Measurements from ENCODE around the gene SIL1.

SIL1 gene

DNA sequence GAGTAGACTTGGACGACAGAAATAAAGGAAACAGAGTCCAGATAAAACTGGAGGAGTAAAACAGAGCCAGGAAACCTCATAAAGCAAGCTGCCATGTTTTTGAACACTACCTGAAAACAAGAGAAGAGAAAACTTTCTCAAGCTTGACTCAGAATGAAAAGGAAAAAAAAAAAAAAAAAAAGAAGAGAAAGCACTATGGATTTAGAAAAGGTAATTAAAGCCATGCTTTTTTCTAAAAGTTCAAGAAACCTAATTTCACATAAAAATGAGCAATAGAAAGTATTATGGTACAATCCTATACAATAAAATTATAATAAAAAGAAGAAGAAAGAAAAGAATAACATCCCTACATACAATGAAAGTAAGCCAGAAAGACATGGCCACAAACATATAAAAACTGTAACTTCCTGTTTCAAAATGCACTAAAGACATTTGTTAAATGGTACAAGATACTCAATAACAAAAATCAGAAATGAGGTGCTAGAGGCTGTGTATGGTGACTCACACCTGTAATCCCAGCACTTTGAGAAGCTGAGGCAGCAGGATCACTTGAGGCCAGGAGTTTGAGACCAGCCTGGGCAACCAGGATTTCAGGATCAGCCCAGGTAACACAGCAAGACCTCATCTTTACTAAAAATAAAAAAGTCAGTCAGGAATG lies 129.5 kb downstream of the SIL1 start:
- TF ChIP-seq, protein P1, sequence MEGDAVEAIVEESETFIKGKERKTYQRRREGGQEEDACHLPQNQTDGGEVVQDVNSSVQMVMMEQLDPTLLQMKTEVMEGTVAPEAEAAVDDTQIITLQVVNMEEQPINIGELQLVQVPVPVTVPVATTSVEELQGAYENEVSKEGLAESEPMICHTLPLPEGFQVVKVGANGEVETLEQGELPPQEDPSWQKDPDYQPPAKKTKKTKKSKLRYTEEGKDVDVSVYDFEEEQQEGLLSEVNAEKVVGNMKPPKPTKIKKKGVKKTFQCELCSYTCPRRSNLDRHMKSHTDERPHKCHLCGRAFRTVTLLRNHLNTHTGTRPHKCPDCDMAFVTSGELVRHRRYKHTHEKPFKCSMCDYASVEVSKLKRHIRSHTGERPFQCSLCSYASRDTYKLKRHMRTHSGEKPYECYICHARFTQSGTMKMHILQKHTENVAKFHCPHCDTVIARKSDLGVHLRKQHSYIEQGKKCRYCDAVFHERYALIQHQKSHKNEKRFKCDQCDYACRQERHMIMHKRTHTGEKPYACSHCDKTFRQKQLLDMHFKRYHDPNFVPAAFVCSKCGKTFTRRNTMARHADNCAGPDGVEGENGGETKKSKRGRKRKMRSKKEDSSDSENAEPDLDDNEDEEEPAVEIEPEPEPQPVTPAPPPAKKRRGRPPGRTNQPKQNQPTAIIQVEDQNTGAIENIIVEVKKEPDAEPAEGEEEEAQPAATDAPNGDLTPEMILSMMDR (IDR thresholded peaks at IDR 0.05) = no peak

DNA sequence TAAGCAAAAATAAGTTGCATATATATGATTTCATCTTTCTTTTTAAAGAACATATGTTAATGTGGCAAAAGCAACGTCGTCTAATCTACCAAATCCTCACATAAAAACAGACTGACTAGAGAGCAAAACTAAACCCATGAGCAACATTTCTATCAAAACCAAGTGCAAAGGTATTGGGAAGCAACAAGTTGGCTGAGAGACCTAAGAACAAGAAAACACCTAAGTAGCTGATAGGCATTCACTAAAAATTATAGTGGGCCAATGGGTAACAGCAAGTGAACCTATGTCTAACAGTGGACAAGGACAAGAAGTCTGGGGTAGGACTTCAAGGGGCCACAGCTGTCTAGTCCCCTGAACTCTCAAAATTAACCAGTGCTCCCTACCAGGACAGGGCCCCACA lies 130.1 kb downstream of the SIL1 start:
- TF ChIP-seq, protein P1 (IDR thresholded peaks at IDR 0.05) = no peak

DNA sequence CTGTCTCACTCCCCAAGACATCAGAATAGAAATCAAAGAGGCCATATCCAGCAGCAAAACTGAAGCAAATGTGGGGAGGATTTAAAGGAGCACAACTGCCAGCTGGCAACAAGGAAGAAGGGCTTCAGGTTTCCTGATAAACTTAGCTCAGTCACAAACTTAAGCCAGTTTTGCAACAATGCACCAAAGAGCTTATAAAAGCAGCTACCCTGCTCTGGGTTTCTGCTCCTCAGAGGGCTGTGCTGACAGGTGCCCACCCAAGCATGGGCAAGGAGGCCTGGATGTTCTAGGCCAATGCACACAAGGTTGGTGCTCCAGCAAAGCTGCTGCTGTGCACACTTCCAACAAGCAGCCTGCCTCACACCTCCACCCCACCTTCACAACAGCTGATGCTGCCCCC lies 132.9 kb downstream of the SIL1 start:
- TF ChIP-seq, protein P1 (IDR thresholded peaks at IDR 0.05) = no peak

DNA sequence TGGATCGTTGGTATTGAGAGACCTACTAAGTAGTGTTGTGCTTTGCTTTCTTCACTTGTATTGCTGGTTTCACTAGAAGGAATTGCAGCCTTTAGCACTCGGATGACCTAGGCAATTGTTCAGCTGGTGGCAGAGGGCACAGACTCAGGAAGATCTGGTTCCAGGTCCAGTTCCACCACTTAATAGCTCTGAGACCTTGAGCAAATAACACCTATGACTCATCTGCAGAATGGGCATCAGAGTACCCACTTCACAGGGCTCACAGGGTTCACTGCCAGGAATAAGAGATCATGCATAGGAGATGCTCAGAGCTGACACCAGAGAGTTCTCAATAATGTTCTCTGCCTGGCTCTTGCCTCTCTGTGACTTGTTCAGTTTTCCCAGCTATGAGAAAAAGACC lies 133.6 kb downstream of the SIL1 start:
- TF ChIP-seq, protein P1 (IDR thresholded peaks at IDR 0.05) = no peak

DNA sequence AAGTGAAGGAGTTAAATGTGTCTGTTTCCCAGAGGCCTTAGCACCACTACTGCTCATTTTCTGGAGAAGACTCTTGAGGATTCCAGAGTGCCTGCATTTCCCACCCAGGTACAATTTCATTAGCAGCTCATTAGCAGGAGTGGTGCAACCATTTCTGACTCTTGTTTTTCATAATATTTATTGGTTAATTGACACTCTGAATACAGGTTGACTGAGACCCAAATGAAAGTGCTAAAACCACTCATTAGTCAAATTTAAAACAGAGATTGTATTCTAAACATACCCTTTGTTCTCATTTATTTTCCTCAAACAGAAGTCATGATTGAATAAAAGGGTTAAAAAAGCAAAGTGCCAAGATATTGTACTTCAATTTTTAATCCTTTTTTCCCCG lies 134.5 kb downstream of the SIL1 start:
- TF ChIP-seq, protein P1 (IDR thresholded peaks at IDR 0.05) = no peak

DNA sequence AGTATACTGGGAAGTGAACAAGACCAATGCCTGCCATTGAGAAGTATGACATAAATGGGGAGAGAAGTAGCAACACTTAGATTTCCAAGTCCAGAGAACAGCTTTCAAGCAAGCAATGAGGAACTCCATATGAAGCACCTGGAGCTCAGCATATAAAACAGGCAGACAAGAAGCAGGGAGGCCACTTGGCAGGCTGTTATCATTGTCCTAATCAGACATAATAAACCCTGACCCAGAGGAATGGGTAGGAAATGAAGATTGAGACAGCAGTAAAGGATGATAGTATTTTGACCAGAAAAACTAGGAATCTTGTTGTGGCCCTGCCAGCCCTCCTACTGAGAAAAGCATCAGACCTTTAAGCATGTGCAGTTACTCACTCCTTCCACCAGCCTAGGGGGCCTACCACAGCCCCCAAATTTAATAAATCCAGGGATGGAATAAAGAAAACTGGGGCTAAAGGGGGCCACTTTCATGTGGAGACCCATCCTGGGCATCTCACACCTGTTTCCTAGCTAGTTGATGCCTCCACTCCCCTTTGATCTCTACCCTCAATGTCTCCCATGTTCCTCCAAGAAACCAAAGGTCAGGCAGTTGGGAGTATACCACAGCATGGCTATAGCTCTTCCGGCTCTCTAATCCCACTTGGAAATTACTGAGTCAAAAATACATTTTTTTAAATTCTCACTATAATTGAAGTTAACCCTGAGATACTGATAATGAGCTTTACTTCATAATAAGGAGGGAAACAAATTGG lies 135.1 kb downstream of the SIL1 start:
- TF ChIP-seq, protein P1 (IDR thresholded peaks at IDR 0.05) = no peak

DNA sequence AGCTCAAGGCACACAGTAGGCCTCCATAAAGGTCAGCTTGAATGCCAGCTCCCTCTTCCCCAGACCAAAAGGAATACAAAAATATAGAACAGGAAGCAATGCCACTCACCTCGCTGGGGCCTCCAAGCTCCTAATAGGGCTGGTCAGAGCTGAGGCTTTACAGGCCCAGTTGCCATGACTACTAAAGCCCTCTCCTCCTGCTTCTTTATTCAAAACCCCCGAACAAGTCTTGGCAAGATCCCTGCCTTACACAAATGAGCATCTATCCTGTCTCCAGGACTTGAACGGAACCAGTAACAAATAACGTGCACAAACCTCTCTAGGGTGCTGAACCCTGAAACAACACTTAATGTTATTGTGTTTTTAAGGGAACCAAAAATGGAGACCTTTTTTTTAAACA lies 136.3 kb downstream of the SIL1 start:
- TF ChIP-seq, protein P1 (IDR thresholded peaks at IDR 0.05) = no peak

Data from LNCAP (cell line).